IPS-18c (cell line): ENCODE results near the gene SLC16A5.

Experiments
- H3K4me3 ChIP-seq: 2 replicates; pipeline ENCODE4 v1.7.0; 2013; ENCODE audit warnings: low read depth, mild to moderate bottlenecking, low read length, moderate library complexity; ENCODE audit not compliant: insufficient read depth
- H3K9me3 ChIP-seq: one replicate; pipeline ENCODE4 v1.6.1; 2013; ENCODE audit warnings: mild to moderate bottlenecking, low read length, moderate library complexity; ENCODE audit not compliant: control insufficient read depth, insufficient read depth

Gene SLC16A5

GRCh38 chr17:75097865-75098264, 10.1 kb downstream of the SLC16A5 start:
- H3K9me3 ChIP-seq, result no peaks in the 10 kb centered on the region
- H3K4me3 ChIP-seq, result no peak overlapping the region

- H3K9me3 ChIP-seq, result no peaks in the 10 kb centered on the region
- H3K4me3 ChIP-seq, result no peak overlapping the region
Measured at GRCh38 chr17:75098861-75099260, 11.1 kb downstream of the SLC16A5 start.

GRCh38 chr17:75099881-75100595, 12.3 kb downstream of the SLC16A5 start:
- no peak overlapping the region; the same call in 1 of the 2 replicates for H3K4me3 ChIP-seq
- no peaks in the 10 kb centered on the region for H3K9me3 ChIP-seq

GRCh38 chr17:75102385-75102821, 14.6 kb downstream of the SLC16A5 start:
- H3K4me3 ChIP-seq, result no peak overlapping the region
- no peaks in the 10 kb centered on the region for H3K9me3 ChIP-seq

- Histone ChIP-seq H3K4me3 (no peak overlapping the region), H3K9me3 (no peaks in the 10 kb centered on the region)
Measured at GRCh38 chr17:75103601-75104554, 16.1 kb downstream of the SLC16A5 start.

- Histone ChIP-seq H3K9me3 (no peaks in the 10 kb centered on the region), H3K4me3 (no peak overlapping the region)
Measured at GRCh38 chr17:75105126-75106080, 17.6 kb downstream of the SLC16A5 start.

- no peak overlapping the region for H3K4me3 ChIP-seq
Measured at GRCh38 chr17:75108193-75108592, 20.4 kb downstream of the SLC16A5 start.

GRCh38 chr17:75109046-75109406, 21.3 kb downstream of the SLC16A5 start:
- H3K9me3 ChIP-seq, result no peaks in the 10 kb centered on the region
- peak overlapping the region; percentile 85 for H3K4me3 ChIP-seq

More at GRCh38 chr17:75108193-75108592, 20.4 kb downstream of the SLC16A5 start:
- H3K9me3 ChIP-seq, result no peaks in the 10 kb centered on the region

GRCh38 chr17:75109407-75110233, 21.9 kb downstream of the SLC16A5 start, which contains the start of gene ARMC7:
TSS of gene ARMC7 (plus strand) at chr17:75109969. CDS start at chr17:75110289, 320 bp downstream.
- H3K9me3 ChIP-seq, result no peaks in the 10 kb centered on the region
- H3K4me3 ChIP-seq, result peak within 1 kb of the TSS; percentile 85

DNA sequence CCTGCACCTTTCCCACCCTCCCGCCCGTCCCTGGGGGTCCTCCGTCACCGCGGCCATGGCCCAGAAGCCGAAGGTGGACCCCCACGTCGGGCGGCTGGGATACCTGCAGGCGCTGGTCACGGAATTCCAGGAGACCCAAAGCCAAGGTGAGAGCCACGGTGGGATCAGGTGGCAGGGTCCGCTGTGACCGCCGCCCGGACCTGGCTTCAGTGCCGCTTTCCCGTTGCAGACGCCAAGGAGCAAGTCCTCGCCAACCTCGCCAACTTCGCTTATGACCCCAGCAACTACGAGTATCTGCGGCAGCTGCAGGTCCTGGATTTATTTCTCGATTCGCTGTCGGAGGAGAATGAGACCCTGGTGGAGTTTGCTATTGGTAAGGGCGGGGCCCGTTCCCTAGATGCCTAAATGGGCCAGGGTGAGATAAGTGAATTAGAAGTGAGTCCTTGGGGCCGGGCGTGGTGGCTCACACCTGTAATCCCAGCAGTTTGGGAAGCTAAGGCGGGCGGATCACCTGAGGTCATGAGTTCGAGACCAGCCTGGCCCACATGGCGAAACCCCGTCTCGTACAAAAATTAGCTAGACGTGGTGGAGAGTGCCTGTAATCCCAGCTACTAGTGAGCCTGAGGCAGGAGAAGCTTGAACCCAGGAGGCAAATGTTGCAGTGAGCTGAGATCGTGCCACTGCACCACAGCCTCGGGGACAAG, 22.6 kb downstream of the SLC16A5 start:
- Histone ChIP-seq H3K4me3 (peak overlapping the region; percentile 85), H3K9me3 (no peaks in the 10 kb centered on the region)

- no peak overlapping the region for H3K4me3 ChIP-seq
- H3K9me3 ChIP-seq, result no peaks in the 10 kb centered on the region
Measured at GRCh38 chr17:75111777-75112335, 24.1 kb downstream of the SLC16A5 start.

- H3K4me3 ChIP-seq, result no peak overlapping the region
Measured at GRCh38 chr17:75113798-75114551, 26.2 kb downstream of the SLC16A5 start.

GRCh38 chr17:75114552-75115314, 27.0 kb downstream of the SLC16A5 start:
- Histone ChIP-seq H3K4me3 (no peak overlapping the region), H3K9me3 (no peaks in the 10 kb centered on the region)

More at GRCh38 chr17:75113798-75114551, 26.2 kb downstream of the SLC16A5 start:
- H3K9me3 ChIP-seq, result no peaks in the 10 kb centered on the region

GRCh38 chr17:75115555-75115954, 27.8 kb downstream of the SLC16A5 start:
- Histone ChIP-seq H3K4me3 (no peak overlapping the region), H3K9me3 (no peaks in the 10 kb centered on the region)
